Upper lobe of left lung (tissue), 4 donors: Measurements from ENCODE around the gene JDP2.

Source experiments
- CTCF ChIP-seq, 6 experiments: fragments of 450-650 bp in 4 of 6; fragments of 200-600 bp in 2 of 6; sonication (generic) in 2 of 6; IDR thresholded peaks; one replicate each; pipeline ENCODE4 v1.5.1; 2016 to 2019; ENCODE audit warnings: antibody characterized with exemption in 6 of 6
- POLR2A ChIP-seq, 4 donors: fragments of 450-650 bp; IDR thresholded peaks; one replicate each; pipeline ENCODE4 v1.5.1; 2016 to 2017; ENCODE audit warnings: antibody characterized with exemption in 4 of 4, mild to moderate bottlenecking in 2 of 4
- POLR2AphosphoS5 ChIP-seq, 2 donors: sonication (generic); formaldehyde crosslinking; IDR thresholded peaks; one replicate each; pipeline ENCODE4 v1.5.1; 2017; ENCODE audit warnings: antibody characterized with exemption in 2 of 2

- TF ChIP-seq CTCF (IDR thresholded peaks at IDR 0.05) (no peak), POLR2AphosphoS5 (IDR thresholded peaks at IDR 0.05) (no peak), POLR2A (IDR thresholded peaks at IDR 0.05) (no peak)
These were observed 47.2 kb upstream of the JDP2 start for GRCh38 chr14:75380656-75381055.
